Measurements from ENCODE around the gene PRKN. TPM values are rescaled to one million over a fixed set of nuclear protein-coding genes. Genes with fewer than 3 reads are reported as not detected.

Gene PRKN
- total RNA-seq, 6 experiments from 2014 or later = 0.32 TPM; not detected in 5

GRCh38 chr6:161626132-161626676, 1101.4 kb downstream of the PRKN start:
- H3K4me1 Mint-ChIP-seq (ENCODE audit: low read depth) = no peaks in the 10 kb centered on the region
- H3K27ac Mint-ChIP-seq = no peak overlapping the region
- no peak for DNase-seq
- peaks cover 7% of the 10 kb centered on the region; the same call in 1 of the 2 replicates for H3K36me3 Mint-ChIP-seq (ENCODE audit: low read depth)
- H3K9me3 Mint-ChIP-seq = peaks cover 51% of the 10 kb centered on the region
- H3K27me3 Mint-ChIP-seq (ENCODE audit: insufficient read depth) = no peaks in the 10 kb centered on the region
- no peak for TF ChIP-seq CTCF (IDR thresholded peaks at IDR 0.05)
- H3K4me3 Mint-ChIP-seq = no peak overlapping the region

GRCh38 chr6:161624111-161624510, 1103.5 kb downstream of the PRKN start:
- Mint-ChIP-seq H3K27ac (no peak overlapping the region), H3K27me3 (ENCODE audit: insufficient read depth) (no peaks in the 10 kb centered on the region), H3K4me1 (ENCODE audit: low read depth) (no peaks in the 10 kb centered on the region), H3K4me3 (no peak overlapping the region), H3K36me3 (ENCODE audit: low read depth) (peaks cover 7% of the 10 kb centered on the region; the same call in 1 of the 2 replicates), H3K9me3 (peaks cover 50% of the 10 kb centered on the region)
- DNase-seq = no peak
- TF ChIP-seq CTCF (IDR thresholded peaks at IDR 0.05) = no peak

- H3K9me3 Mint-ChIP-seq = peaks cover 54% of the 10 kb centered on the region
- H3K36me3 Mint-ChIP-seq (ENCODE audit: low read depth) = no peaks in the 10 kb centered on the region
- no peak for TF ChIP-seq CTCF (IDR thresholded peaks at IDR 0.05)
- H3K27me3 Mint-ChIP-seq (ENCODE audit: insufficient read depth) = no peaks in the 10 kb centered on the region
- no peak for DNase-seq
- no peak overlapping the region for H3K27ac Mint-ChIP-seq
- H3K4me1 Mint-ChIP-seq (ENCODE audit: low read depth) = no peaks in the 10 kb centered on the region
- no peak overlapping the region for H3K4me3 Mint-ChIP-seq
Observed at GRCh38 chr6:161622779-161623178, 1104.8 kb downstream of the PRKN start.

GRCh38 chr6:161618831-161619454, 1108.6 kb downstream of the PRKN start:
- H3K9me3 Mint-ChIP-seq = peaks cover 54% of the 10 kb centered on the region
- DNase-seq = no peak

GRCh38 chr6:161613711-161614110, 1113.9 kb downstream of the PRKN start:
- Mint-ChIP-seq H3K4me1 (ENCODE audit: low read depth) (no peaks in the 10 kb centered on the region), H3K9me3 (peaks cover 60% of the 10 kb centered on the region), H3K4me3 (no peak overlapping the region), H3K27me3 (ENCODE audit: insufficient read depth) (no peaks in the 10 kb centered on the region), H3K36me3 (ENCODE audit: low read depth) (peaks cover 5% of the 10 kb centered on the region; the same call in 1 of the 2 replicates), H3K27ac (no peak overlapping the region)
- TF ChIP-seq CTCF (IDR thresholded peaks at IDR 0.05) = no peak
- no peak for DNase-seq

More at GRCh38 chr6:161618831-161619454, 1108.6 kb downstream of the PRKN start:
- H3K4me1 Mint-ChIP-seq (ENCODE audit: low read depth) = no peaks in the 10 kb centered on the region
- H3K4me3 Mint-ChIP-seq = no peak overlapping the region
- TF ChIP-seq CTCF (IDR thresholded peaks at IDR 0.05) = peak; percentile 17; the same call in 1 of the 2 replicates
- H3K27me3 Mint-ChIP-seq (ENCODE audit: insufficient read depth) = no peaks in the 10 kb centered on the region
- H3K36me3 Mint-ChIP-seq (ENCODE audit: low read depth) = no peaks in the 10 kb centered on the region
- H3K27ac Mint-ChIP-seq = no peak overlapping the region
